LNCaP clone FGC (cell line): ENCODE results near the gene CHST1.

Source experiments
- DNase-seq: peaks from one replicate; pipeline ENCODE4 v3.0.0-alpha.2; 2011; ENCODE audit warnings: low read depth
- H3K4me3 ChIP-seq: 2 replicates; pipeline ENCODE4 v1.5.1; 2011; ENCODE audit warnings: mild to moderate bottlenecking, low read depth, low read length, control low read depth
- TF ChIP-seq, protein P1 (sequence below): IDR thresholded peaks from 2 replicates; pipeline ENCODE4 v1.5.1; 2012; ENCODE audit warnings: mild to moderate bottlenecking; ENCODE audit not compliant: control insufficient read depth, insufficient read depth; ENCODE audit errors: extremely low read depth

The CHST1 gene

GRCh38 chr11:45643598-45644260 is 21.7 kb downstream of the CHST1 start:
- no peak overlapping the region for H3K4me3 ChIP-seq
- no peak for DNase-seq
- TF ChIP-seq, protein P1, sequence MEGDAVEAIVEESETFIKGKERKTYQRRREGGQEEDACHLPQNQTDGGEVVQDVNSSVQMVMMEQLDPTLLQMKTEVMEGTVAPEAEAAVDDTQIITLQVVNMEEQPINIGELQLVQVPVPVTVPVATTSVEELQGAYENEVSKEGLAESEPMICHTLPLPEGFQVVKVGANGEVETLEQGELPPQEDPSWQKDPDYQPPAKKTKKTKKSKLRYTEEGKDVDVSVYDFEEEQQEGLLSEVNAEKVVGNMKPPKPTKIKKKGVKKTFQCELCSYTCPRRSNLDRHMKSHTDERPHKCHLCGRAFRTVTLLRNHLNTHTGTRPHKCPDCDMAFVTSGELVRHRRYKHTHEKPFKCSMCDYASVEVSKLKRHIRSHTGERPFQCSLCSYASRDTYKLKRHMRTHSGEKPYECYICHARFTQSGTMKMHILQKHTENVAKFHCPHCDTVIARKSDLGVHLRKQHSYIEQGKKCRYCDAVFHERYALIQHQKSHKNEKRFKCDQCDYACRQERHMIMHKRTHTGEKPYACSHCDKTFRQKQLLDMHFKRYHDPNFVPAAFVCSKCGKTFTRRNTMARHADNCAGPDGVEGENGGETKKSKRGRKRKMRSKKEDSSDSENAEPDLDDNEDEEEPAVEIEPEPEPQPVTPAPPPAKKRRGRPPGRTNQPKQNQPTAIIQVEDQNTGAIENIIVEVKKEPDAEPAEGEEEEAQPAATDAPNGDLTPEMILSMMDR: no peak

DNA sequence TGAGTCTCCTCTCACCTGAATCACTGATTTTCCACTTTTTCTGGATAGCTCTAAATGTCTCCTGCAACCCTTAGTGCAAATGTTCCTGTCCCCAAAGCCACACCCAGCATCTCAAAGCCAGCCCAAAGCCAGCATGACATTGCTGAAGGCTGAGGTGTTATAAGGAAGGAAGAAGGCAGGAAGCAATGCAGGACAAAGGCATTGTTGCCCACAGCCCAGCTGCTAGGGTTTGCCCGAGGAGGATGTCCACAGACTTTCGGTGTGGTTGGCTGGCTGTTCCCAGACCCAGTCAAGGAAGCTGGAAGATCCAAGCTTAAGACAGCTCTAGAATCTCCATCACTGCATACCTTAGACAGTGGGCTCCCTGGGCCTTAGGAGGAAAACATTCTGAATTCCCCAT is 23.5 kb downstream of the CHST1 start:
- TF ChIP-seq, protein P1: no peak
- DNase-seq: no peak
- H3K4me3 ChIP-seq: no peak overlapping the region

DNA sequence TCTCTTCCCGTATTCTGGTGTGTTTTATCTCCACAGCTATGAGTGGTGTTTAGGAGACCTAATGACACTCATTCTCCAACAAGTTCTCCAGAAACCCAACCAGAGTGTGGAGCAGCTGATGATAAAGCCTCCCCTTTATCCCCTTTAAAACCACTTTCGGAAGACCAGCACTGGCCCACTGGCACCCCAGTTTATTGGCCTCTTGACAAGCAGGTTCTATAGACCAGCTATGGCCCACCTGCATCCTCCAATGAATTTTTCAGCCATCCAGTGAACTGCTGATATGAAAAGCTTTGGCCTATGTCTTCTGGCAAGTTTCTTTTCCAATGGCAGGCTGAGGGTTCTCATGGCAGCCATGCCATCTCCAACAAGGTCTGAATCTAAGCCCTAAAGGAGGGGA is 27.4 kb downstream of the CHST1 start:
- DNase-seq: no peak
- TF ChIP-seq, protein P1: no peak
- no peak overlapping the region for H3K4me3 ChIP-seq

DNA sequence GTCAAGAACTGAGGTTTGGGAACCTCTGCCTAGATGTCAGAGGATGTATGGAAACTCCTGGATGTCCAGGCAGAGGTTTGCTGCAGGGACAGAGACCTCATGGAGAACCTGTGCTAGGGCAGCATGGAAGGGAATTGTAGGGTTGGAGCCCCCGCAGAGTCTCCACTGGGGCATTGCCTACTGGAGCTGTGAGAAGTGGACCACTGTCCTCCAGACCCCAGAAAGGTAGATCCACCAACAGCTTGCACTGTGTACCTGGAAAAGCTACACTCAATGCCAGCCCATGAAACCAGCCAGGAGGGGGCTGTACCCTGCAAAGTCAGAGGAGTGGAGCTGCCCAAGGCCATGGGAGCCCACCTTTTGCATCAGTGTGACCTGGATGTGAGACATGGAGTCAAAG is 29.5 kb downstream of the CHST1 start:
- TF ChIP-seq, protein P1: no peak
- H3K4me3 ChIP-seq: no peak overlapping the region
- DNase-seq: no peak

GRCh38 chr11:45625611-45626010 is 39.8 kb downstream of the CHST1 start:
- TF ChIP-seq, protein P1: no peak
- DNase-seq: no peak
- H3K4me3 ChIP-seq: no peak overlapping the region

DNA sequence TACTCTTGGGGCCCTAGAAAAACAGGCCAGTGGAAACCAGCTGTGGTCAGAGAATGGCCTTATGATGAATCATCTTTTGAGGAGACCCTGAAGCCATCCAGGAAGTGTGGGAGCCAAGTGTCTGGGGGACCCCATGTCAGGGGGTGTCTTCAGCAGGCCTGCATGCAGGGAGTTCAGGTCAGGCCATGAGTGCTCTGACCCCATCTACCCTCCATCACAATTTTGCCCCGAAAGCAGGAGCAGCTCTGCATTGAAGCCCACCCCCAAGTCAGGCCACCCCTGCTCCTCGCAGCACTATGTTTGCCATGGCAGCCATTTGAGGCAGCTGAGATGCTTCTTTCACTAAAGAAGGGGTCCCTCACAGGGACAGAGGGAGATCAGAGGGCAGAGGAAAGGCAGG is 41.3 kb downstream of the CHST1 start:
- no peak for DNase-seq
- no peak overlapping the region for H3K4me3 ChIP-seq
- TF ChIP-seq, protein P1: no peak

DNA sequence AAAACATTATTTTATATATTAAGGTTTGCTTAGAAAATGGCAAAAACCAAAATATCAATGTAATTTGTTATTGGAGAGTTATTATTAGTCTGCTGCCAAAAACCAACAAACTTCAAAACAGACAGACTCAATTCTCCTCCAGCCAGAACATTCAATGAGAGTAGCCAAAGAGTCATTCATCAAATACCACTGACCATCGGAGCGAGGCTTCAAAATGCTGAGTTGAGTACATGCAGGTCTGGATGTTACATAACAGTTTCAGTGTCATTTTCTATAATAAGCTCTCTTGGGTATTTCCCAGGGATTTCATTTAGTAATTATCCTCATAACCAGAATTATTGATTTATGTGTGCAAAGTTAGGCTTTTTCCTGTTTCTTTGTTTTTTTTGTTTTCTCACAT is 42.6 kb downstream of the CHST1 start:
- TF ChIP-seq, protein P1: no peak
- DNase-seq: no peak
- H3K4me3 ChIP-seq: no peak overlapping the region
